OCI-LY3 (cell line): ENCODE results near the gene COX11.

Experiments
- EZH2phosphoT487 ChIP-seq: fragments of 200-600 bp; shearing (Covaris generic); IDR thresholded peaks from 2 replicates; pipeline ENCODE4 v1.6.1; 2018; ENCODE audit warnings: antibody characterized with exemption, mixed run types, low read depth
- TF ChIP-seq, protein P1 (sequence below): fragments of 200-600, 300-600 bp; sonication (generic); IDR thresholded peaks from 2 replicates; pipeline ENCODE4 v1.5.1; 2014; ENCODE audit warnings: antibody characterized with exemption, low read length, low read depth

- TF ChIP-seq, protein P1, sequence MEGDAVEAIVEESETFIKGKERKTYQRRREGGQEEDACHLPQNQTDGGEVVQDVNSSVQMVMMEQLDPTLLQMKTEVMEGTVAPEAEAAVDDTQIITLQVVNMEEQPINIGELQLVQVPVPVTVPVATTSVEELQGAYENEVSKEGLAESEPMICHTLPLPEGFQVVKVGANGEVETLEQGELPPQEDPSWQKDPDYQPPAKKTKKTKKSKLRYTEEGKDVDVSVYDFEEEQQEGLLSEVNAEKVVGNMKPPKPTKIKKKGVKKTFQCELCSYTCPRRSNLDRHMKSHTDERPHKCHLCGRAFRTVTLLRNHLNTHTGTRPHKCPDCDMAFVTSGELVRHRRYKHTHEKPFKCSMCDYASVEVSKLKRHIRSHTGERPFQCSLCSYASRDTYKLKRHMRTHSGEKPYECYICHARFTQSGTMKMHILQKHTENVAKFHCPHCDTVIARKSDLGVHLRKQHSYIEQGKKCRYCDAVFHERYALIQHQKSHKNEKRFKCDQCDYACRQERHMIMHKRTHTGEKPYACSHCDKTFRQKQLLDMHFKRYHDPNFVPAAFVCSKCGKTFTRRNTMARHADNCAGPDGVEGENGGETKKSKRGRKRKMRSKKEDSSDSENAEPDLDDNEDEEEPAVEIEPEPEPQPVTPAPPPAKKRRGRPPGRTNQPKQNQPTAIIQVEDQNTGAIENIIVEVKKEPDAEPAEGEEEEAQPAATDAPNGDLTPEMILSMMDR, result no peak
- TF ChIP-seq EZH2phosphoT487, result no peak
These were observed 40.9 kb downstream of the COX11 start for GRCh38 chr17:54927525-54927924.
